ENCODE results near the gene RSPH1.

The RSPH1 gene

GRCh38 chr21:42496120-42496838 is at the start of gene RSPH1:
TSS of gene RSPH1 (minus strand) at chr21:42496224. CDS start at chr21:42496186, 38 bp downstream.
- no peaks in the 10 kb centered on the region for H3K27me3 Mint-ChIP-seq
- no peaks in the 10 kb centered on the region for H3K9me3 Mint-ChIP-seq
- peaks cover 22% of the 10 kb centered on the region for H3K4me1 Mint-ChIP-seq
- peak within 1 kb of the TSS; percentile 82 for H3K4me3 Mint-ChIP-seq
- H3K36me3 Mint-ChIP-seq: no peaks in the 10 kb centered on the region
- H3K27ac Mint-ChIP-seq: peak within 1 kb of the TSS; percentile 77
- peak; percentile 100 for ATAC-seq

- H3K4me1 Mint-ChIP-seq: peaks cover 29% of the 10 kb centered on the region
- no peaks in the 10 kb centered on the region for H3K9me3 Mint-ChIP-seq
- peak overlapping the region; percentile 42 for H3K27ac Mint-ChIP-seq
- H3K4me3 Mint-ChIP-seq: no peak overlapping the region
- H3K27me3 Mint-ChIP-seq: no peaks in the 10 kb centered on the region
- no peak for ATAC-seq
- peaks cover 78% of the 10 kb centered on the region for H3K36me3 Mint-ChIP-seq
Measured at GRCh38 chr21:42545745-42546144, 49.7 kb upstream of the RSPH1 start.

GRCh38 chr21:42545317-42545716 is 49.3 kb upstream of the RSPH1 start:
- Mint-ChIP-seq H3K9me3 (no peaks in the 10 kb centered on the region), H3K4me3 (no peak overlapping the region), H3K4me1 (peaks cover 31% of the 10 kb centered on the region), H3K36me3 (peaks cover 77% of the 10 kb centered on the region), H3K27me3 (no peaks in the 10 kb centered on the region), H3K27ac (peak overlapping the region; percentile 42)
- ATAC-seq: no peak

GRCh38 chr21:42544544-42544943 is 48.5 kb upstream of the RSPH1 start:
- H3K36me3 Mint-ChIP-seq: peaks cover 78% of the 10 kb centered on the region

GRCh38 chr21:42543106-42543847 is 47.3 kb upstream of the RSPH1 start:
- H3K4me3 Mint-ChIP-seq: no peak overlapping the region
- ATAC-seq: no peak

More at GRCh38 chr21:42544544-42544943, 48.5 kb upstream of the RSPH1 start:
- ATAC-seq: no peak
- H3K4me1 Mint-ChIP-seq: peaks cover 37% of the 10 kb centered on the region
- H3K27ac Mint-ChIP-seq: no peak overlapping the region
- H3K9me3 Mint-ChIP-seq: no peaks in the 10 kb centered on the region
- H3K4me3 Mint-ChIP-seq: no peak overlapping the region
- no peaks in the 10 kb centered on the region for H3K27me3 Mint-ChIP-seq

GRCh38 chr21:42542596-42542995 is 46.6 kb upstream of the RSPH1 start:
- no peak overlapping the region for H3K27ac Mint-ChIP-seq
- ATAC-seq: no peak
- H3K9me3 Mint-ChIP-seq: no peaks in the 10 kb centered on the region
- H3K27me3 Mint-ChIP-seq: no peaks in the 10 kb centered on the region
- H3K4me1 Mint-ChIP-seq: peaks cover 26% of the 10 kb centered on the region
- H3K36me3 Mint-ChIP-seq: peaks cover 60% of the 10 kb centered on the region
- no peak overlapping the region for H3K4me3 Mint-ChIP-seq

More at GRCh38 chr21:42543106-42543847, 47.3 kb upstream of the RSPH1 start:
- H3K4me1 Mint-ChIP-seq: peaks cover 31% of the 10 kb centered on the region
- peaks cover 67% of the 10 kb centered on the region for H3K36me3 Mint-ChIP-seq
- no peaks in the 10 kb centered on the region for H3K9me3 Mint-ChIP-seq
- no peak overlapping the region for H3K27ac Mint-ChIP-seq
- no peaks in the 10 kb centered on the region for H3K27me3 Mint-ChIP-seq

GRCh38 chr21:42542196-42542595 is 46.2 kb upstream of the RSPH1 start:
- no peak overlapping the region for H3K27ac Mint-ChIP-seq
- H3K27me3 Mint-ChIP-seq: no peaks in the 10 kb centered on the region
- H3K9me3 Mint-ChIP-seq: no peaks in the 10 kb centered on the region
- no peak overlapping the region for H3K4me3 Mint-ChIP-seq
- peaks cover 29% of the 10 kb centered on the region for H3K4me1 Mint-ChIP-seq
- ATAC-seq: no peak
- H3K36me3 Mint-ChIP-seq: peaks cover 56% of the 10 kb centered on the region

- Mint-ChIP-seq H3K27me3 (no peaks in the 10 kb centered on the region), H3K4me3 (no peak overlapping the region), H3K4me1 (peaks cover 35% of the 10 kb centered on the region), H3K36me3 (peaks cover 55% of the 10 kb centered on the region), H3K27ac (no peak overlapping the region), H3K9me3 (no peaks in the 10 kb centered on the region)
- ATAC-seq: no peak
Measured at GRCh38 chr21:42541618-42542017, 45.6 kb upstream of the RSPH1 start.

- Mint-ChIP-seq H3K36me3 (peaks cover 55% of the 10 kb centered on the region), H3K27me3 (no peaks in the 10 kb centered on the region), H3K9me3 (no peaks in the 10 kb centered on the region), H3K4me1 (peaks cover 39% of the 10 kb centered on the region), H3K27ac (no peak overlapping the region), H3K4me3 (no peak overlapping the region)
- no peak for ATAC-seq
Measured at GRCh38 chr21:42541174-42541573, 45.1 kb upstream of the RSPH1 start.

- H3K9me3 Mint-ChIP-seq: no peaks in the 10 kb centered on the region
- no peak for ATAC-seq
- peaks cover 52% of the 10 kb centered on the region for H3K36me3 Mint-ChIP-seq
- H3K4me1 Mint-ChIP-seq: peaks cover 44% of the 10 kb centered on the region
- H3K4me3 Mint-ChIP-seq: no peak overlapping the region
- no peak overlapping the region for H3K27ac Mint-ChIP-seq
- no peaks in the 10 kb centered on the region for H3K27me3 Mint-ChIP-seq
Measured at GRCh38 chr21:42540396-42540795, 44.4 kb upstream of the RSPH1 start.

GRCh38 chr21:42539931-42540343 is 43.9 kb upstream of the RSPH1 start:
- no peak overlapping the region for H3K27ac Mint-ChIP-seq
- peaks cover 47% of the 10 kb centered on the region for H3K36me3 Mint-ChIP-seq
- ATAC-seq: no peak
- no peak overlapping the region for H3K4me3 Mint-ChIP-seq
- H3K9me3 Mint-ChIP-seq: no peaks in the 10 kb centered on the region
- H3K27me3 Mint-ChIP-seq: no peaks in the 10 kb centered on the region
- peaks cover 44% of the 10 kb centered on the region for H3K4me1 Mint-ChIP-seq

GRCh38 chr21:42539342-42539741 is 43.3 kb upstream of the RSPH1 start:
- peaks cover 42% of the 10 kb centered on the region for H3K36me3 Mint-ChIP-seq
- no peak overlapping the region for H3K27ac Mint-ChIP-seq
- H3K9me3 Mint-ChIP-seq: no peaks in the 10 kb centered on the region
- H3K27me3 Mint-ChIP-seq: no peaks in the 10 kb centered on the region
- ATAC-seq: no peak
- H3K4me1 Mint-ChIP-seq: peaks cover 44% of the 10 kb centered on the region
- no peak overlapping the region for H3K4me3 Mint-ChIP-seq

- H3K4me1 Mint-ChIP-seq: peaks cover 49% of the 10 kb centered on the region
- peaks cover 35% of the 10 kb centered on the region for H3K36me3 Mint-ChIP-seq
- H3K27ac Mint-ChIP-seq: peak overlapping the region; percentile 89
Measured at GRCh38 chr21:42538479-42539275, 42.7 kb upstream of the RSPH1 start.

GRCh38 chr21:42537106-42537742 is 41.2 kb upstream of the RSPH1 start:
- no peak for ATAC-seq
- H3K36me3 Mint-ChIP-seq: peaks cover 29% of the 10 kb centered on the region
- no peaks in the 10 kb centered on the region for H3K27me3 Mint-ChIP-seq
- H3K9me3 Mint-ChIP-seq: no peaks in the 10 kb centered on the region
- no peak overlapping the region for H3K4me3 Mint-ChIP-seq
- peak overlapping the region; percentile 89 for H3K27ac Mint-ChIP-seq
- H3K4me1 Mint-ChIP-seq: peaks cover 64% of the 10 kb centered on the region

More at GRCh38 chr21:42538479-42539275, 42.7 kb upstream of the RSPH1 start:
- Mint-ChIP-seq H3K27me3 (no peaks in the 10 kb centered on the region), H3K9me3 (no peaks in the 10 kb centered on the region), H3K4me3 (no peak overlapping the region)
- ATAC-seq: no peak

- no peak overlapping the region for H3K4me3 Mint-ChIP-seq
- no peak for ATAC-seq
- H3K36me3 Mint-ChIP-seq: peaks cover 28% of the 10 kb centered on the region
- peak overlapping the region; percentile 89 for H3K27ac Mint-ChIP-seq
- no peaks in the 10 kb centered on the region for H3K9me3 Mint-ChIP-seq
- H3K27me3 Mint-ChIP-seq: no peaks in the 10 kb centered on the region
- peaks cover 65% of the 10 kb centered on the region for H3K4me1 Mint-ChIP-seq
Measured at GRCh38 chr21:42536601-42537000, 40.6 kb upstream of the RSPH1 start.
